ENCODE results near the gene CTDSP1.

CTDSP1 gene

DNA sequence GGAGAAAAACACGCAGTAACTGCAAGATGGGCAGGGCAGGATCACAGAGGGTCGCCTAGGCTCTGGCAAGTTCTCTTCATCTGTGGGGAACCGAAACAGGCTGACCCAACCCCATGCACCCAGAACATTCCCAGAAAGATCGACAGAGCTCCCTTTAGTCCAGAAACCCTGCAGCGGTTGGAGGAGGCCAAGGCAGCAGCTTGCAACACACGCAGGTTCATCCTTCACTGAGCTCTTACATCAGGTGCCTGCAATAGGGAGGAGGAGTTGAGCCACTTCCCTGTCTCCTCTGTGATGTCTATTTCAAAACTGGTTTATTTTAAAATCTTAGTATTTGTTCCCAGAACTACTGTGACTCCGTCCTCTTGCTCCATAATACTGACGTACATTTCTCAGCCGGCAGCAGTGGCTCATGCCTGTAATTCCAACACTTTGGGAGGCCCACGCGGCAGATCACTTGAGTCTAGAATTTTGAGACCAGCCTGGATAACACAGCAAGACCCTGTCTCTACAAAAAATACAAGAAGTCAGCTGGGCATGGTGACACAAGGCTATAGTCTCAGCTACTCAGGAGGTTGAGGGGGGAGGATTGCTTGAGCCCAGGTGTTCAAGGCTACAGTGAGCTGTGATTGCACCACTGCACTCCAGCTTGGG lies 29.1 kb upstream of the CTDSP1 start:
- peaks cover 7% of the 10 kb centered on the region for H3K4me1 Mint-ChIP-seq
- no peak for DNase-seq (ENCODE audit: low spot score in 2 of 2)
- no peak overlapping the region for H3K4me3 Mint-ChIP-seq
- peak overlapping the region; percentile 69 for H3K27ac Mint-ChIP-seq
- H3K36me3 Mint-ChIP-seq: no peaks in the 10 kb centered on the region
- H3K9me3 Mint-ChIP-seq: no peaks in the 10 kb centered on the region
- no peak for ATAC-seq

DNA sequence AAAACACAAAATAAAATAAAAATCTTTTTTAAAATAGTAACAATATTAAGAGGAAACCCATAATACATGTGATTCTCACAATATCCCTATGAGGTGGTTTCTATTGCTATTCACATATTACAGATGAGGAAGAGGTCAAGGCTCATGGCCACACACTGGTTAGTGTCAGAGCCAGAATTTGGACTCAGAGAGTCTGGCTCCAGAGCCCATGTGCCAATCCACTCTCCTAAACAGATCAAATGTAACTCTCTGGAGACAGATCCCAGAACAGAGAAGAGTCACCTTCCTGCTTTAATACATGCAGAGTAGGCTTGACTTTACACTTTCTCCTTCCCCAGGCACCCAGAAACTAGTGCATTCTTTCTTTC lies 27.7 kb upstream of the CTDSP1 start:
- Mint-ChIP-seq H3K27ac (peak overlapping the region; percentile 67), H3K4me3 (no peak overlapping the region), H3K36me3 (no peaks in the 10 kb centered on the region), H3K9me3 (no peaks in the 10 kb centered on the region), H3K4me1 (peaks cover 5% of the 10 kb centered on the region)
- no peak for ATAC-seq
- DNase-seq (ENCODE audit: low spot score in 2 of 2): no peak

DNA sequence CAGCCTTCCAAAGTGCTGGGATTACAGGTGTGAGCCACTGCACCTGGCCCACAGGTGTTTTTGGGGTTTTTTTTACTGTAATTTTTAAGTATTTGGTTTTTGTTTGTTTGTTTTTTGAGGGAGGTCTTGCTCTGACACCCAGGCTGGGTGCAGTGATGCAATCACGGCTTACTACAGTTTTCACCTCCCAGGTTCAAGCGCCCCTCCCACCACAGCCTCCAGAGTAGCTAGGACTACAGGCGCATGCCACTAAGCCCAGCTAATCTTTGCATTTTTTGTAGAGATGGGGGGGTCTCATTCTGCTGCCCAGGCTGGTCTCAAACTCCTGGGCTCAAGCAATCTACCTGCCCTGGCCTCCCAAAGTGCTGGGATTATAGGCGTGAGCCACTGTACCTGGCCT lies 24.9 kb upstream of the CTDSP1 start:
- H3K9me3 Mint-ChIP-seq: no peaks in the 10 kb centered on the region
- no peak overlapping the region for H3K27ac Mint-ChIP-seq
- H3K4me1 Mint-ChIP-seq: no peaks in the 10 kb centered on the region
- no peak overlapping the region for H3K4me3 Mint-ChIP-seq
- ATAC-seq (no peak), DNase-seq (ENCODE audit: low spot score in 2 of 2) (no peak)
- H3K36me3 Mint-ChIP-seq: no peaks in the 10 kb centered on the region

DNA sequence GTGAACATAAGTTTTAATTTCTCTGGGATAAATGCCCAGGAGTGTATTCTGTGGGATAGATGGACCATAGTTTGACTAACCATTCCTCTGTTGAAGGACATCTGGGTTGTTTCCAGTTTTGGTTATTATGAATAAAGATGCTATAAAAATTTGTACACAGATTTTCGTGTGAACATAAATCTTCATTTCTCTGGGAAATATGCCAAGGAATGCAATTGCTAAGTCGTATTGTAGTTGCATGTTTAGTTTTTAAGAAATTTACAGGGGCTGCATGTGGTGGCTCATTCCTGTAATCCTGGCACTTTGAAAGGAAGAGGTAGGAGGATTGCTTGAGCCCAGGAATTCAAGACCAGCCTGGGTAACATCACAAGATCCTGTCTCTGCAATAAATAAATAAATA lies 24.5 kb upstream of the CTDSP1 start:
- Mint-ChIP-seq H3K36me3 (no peaks in the 10 kb centered on the region), H3K4me1 (no peaks in the 10 kb centered on the region), H3K27ac (no peak overlapping the region), H3K4me3 (no peak overlapping the region), H3K9me3 (no peaks in the 10 kb centered on the region)
- ATAC-seq (no peak), DNase-seq (ENCODE audit: low spot score in 2 of 2) (no peak)

DNA sequence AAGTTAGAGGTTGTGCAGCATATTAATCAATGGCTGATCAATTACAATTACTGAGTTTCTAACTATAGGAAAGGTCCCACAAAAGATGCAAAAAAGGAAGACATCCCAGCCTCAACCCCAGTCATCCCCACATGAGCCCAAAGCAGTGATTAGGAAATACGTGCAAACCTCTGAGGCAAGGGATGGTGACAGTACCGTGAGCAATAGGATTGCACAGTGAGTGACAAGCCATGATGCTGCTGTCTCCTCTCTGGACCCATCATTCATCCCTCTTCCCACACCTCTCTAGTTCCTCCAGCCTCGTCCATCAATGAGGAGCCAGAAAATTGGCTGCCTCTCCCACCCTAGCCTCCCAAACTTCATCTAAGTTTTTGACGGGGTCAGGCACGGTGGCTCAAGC lies 21.6 kb upstream of the CTDSP1 start:
- no peak for DNase-seq (ENCODE audit: low spot score in 2 of 2)
- Mint-ChIP-seq H3K36me3 (no peaks in the 10 kb centered on the region), H3K9me3 (no peaks in the 10 kb centered on the region), H3K27ac (no peak overlapping the region), H3K4me3 (no peak overlapping the region), H3K4me1 (peaks cover 6% of the 10 kb centered on the region)
- no peak for ATAC-seq

DNA sequence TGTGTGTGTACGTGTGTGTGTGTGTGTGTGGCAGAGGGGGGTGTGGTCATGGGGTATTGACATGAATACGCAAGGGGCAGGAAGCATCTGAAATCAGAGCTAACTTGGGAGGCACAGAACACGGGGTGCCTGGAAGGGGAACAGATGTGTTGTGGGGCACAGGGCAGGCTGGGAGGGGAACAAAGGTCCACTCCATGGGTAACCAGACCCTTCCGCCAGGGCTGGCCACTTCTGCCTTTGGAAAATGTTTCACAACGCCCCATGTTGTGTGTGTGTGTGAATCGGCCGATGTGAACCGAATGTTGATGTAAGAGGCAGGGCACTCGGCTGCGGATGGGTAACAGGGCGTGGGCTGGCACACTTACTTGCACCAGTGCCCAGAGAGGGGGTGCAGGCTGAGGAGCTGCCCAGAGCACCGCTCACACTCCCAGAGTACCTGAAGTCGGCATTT lies 17.7 kb upstream of the CTDSP1 start, which contains the start of gene SLC11A1:
SLC11A1 (plus strand) TSS at position 358 of the 451 bp plus-strand sequence. CDS start 96 bp downstream, outside the sequence.
- ATAC-seq (peak; percentile 15), DNase-seq (ENCODE audit: low spot score in 2 of 2) (no peak)
- Mint-ChIP-seq H3K27ac (no peak within 1 kb of the TSS), H3K9me3 (no peaks in the 10 kb centered on the region), H3K36me3 (no peaks in the 10 kb centered on the region), H3K4me1 (peaks cover 7% of the 10 kb centered on the region), H3K4me3 (no peak within 1 kb of the TSS)

DNA sequence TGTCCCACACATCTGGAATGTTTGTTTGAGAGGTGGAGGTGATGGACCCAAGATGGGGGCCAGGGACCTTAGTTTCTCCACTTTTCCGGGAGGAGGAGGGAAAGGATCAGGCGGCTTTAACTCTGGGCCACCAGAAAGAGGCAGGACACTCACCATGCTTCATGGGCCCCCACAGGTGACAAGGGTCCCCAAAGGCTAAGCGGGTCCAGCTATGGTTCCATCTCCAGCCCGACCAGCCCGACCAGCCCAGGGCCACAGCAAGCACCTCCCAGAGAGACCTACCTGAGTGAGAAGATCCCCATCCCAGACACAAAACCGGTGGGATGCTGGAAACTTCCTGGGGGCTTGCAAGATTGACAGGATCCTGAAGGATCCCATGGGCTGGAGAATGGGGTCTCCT lies 16.9 kb upstream of the CTDSP1 start:
- Mint-ChIP-seq H3K27ac (no peak overlapping the region), H3K4me3 (no peak overlapping the region), H3K4me1 (peaks cover 11% of the 10 kb centered on the region), H3K9me3 (no peaks in the 10 kb centered on the region), H3K36me3 (no peaks in the 10 kb centered on the region)
- no peak for DNase-seq (ENCODE audit: low spot score in 2 of 2)
- no peak for ATAC-seq

DNA sequence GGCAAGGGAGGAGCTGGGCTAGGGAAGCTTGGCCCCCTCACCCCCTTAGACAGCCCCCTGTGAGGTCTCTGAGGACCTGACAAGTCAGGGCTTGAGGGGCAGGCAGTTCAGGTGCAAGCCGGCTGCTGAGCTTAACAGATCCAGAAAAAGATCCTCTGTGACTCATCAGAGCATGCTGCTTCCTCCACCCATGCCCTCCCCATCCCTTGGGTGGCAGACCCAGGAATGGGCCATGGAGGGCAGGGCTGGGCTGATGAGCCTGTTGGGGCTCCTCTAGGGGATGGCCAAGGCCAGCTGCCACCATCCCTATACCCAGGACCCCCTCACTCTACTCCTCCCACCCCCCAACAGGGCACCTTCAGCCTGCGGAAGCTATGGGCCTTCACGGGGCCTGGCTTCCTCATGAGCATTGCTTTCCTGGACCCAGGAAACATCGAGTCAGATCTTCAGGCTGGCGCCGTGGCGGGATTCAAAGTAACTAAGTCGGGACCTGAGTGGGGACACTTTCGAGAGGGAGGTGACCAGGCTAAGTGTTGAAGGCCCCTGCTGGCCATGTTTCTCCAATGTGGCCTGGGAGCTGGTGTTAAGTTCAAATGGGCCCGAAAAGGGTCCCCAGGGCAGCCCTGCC lies 15.7 kb upstream of the CTDSP1 start:
- ATAC-seq (peak; percentile 5), DNase-seq (ENCODE audit: low spot score in 2 of 2) (no peak)
- no peak overlapping the region for H3K27ac Mint-ChIP-seq
- H3K4me1 Mint-ChIP-seq: peaks cover 11% of the 10 kb centered on the region
- no peaks in the 10 kb centered on the region for H3K36me3 Mint-ChIP-seq
- H3K9me3 Mint-ChIP-seq: no peaks in the 10 kb centered on the region
- H3K4me3 Mint-ChIP-seq: no peak overlapping the region

DNA sequence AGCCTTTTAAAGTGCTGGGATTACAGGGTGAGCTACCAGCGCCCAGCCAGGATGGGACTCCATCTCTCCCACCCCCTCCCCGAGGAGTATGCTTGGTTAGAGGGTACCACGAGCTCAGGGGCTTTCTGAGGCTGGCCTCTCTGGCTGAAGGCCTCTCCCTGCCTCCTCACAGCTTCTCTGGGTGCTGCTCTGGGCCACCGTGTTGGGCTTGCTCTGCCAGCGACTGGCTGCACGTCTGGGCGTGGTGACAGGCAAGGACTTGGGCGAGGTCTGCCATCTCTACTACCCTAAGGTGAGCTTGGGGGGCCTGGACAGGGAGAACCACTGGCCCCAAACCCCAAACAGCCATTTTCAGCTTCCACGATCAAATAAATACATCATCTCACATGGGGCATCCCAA lies 14.7 kb upstream of the CTDSP1 start:
- DNase-seq (ENCODE audit: low spot score in 2 of 2) (no peak), ATAC-seq (no peak)
- peaks cover 11% of the 10 kb centered on the region for H3K4me1 Mint-ChIP-seq
- H3K4me3 Mint-ChIP-seq: no peak overlapping the region
- no peaks in the 10 kb centered on the region for H3K36me3 Mint-ChIP-seq
- H3K9me3 Mint-ChIP-seq: no peaks in the 10 kb centered on the region
- H3K27ac Mint-ChIP-seq: no peak overlapping the region

DNA sequence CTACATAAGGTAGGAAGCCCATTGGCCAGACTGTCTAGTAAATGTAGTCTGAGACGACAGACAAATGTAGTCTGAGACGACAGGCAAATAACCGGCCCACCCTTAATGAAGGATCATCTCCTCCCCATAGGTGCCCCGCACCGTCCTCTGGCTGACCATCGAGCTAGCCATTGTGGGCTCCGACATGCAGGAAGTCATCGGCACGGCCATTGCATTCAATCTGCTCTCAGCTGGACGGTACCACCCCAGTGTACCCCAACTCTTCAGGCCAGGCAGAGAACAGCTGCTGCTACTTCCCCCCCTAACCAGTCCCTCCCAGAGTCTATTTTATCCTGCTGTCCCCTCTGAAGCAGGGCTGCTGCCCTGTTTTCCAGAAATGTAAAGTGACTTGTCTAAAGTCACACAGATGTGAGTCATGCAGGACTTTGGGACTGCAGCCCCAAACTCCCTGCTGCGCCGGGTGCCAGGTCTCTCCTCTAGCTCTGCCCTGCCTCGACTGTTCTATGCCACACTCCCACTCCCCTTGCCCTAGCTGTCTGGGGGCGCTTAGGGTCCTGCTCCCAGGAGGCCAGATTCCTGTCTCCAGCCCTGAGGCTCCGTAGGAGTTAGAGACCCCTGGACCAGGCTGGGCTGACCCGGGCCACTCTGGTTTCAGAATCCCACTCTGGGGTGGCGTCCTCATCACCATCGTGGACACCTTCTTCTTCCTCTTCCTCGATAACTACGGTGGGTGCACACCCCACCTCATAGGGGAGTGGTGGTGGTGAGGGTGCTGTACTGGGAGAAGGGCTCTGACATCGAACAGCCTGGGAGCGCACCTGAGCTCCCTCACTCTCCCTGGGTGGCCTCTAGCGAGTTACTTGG lies 12.9 kb upstream of the CTDSP1 start:
- ATAC-seq (no peak), DNase-seq (ENCODE audit: low spot score in 2 of 2) (no peak)
- Mint-ChIP-seq H3K9me3 (no peaks in the 10 kb centered on the region), H3K4me1 (peaks cover 8% of the 10 kb centered on the region), H3K4me3 (no peak overlapping the region), H3K36me3 (no peaks in the 10 kb centered on the region), H3K27ac (no peak overlapping the region)

DNA sequence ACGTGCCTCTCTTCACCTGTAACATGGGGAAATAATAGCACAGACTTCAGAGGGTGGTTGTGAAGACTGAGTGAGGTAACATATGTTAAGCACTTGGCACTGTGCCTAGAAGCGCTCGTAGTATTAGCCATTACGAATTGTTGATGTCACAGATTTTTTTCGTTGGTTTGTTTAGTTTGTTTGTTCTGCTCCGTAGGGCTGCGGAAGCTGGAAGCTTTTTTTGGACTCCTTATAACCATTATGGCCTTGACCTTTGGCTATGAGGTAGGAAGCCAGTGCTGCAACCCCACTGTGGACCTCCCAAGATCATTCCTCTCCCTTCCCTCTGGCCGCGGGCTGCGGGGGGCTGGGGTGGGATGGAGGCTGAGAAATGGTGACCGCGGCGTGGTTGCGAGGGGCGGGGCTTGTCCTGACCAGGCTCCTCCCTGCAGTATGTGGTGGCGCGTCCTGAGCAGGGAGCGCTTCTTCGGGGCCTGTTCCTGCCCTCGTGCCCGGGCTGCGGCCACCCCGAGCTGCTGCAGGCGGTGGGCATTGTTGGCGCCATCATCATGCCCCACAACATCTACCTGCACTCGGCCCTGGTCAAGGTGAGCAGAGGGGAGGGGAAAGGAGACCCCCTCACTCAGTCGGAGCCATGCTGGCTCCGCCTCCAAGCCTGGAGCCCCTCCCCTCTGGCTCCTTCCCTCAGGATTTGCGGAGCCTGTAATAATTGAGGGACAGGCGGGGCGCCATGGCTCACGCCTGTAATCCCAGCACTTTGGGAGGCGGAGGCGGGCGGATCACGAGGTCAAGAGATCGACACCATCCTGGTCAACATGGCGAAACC lies 12.1 kb upstream of the CTDSP1 start:
- Mint-ChIP-seq H3K9me3 (no peaks in the 10 kb centered on the region), H3K4me1 (peaks cover 5% of the 10 kb centered on the region), H3K36me3 (no peaks in the 10 kb centered on the region), H3K4me3 (no peak overlapping the region), H3K27ac (no peak overlapping the region)
- ATAC-seq (no peak), DNase-seq (ENCODE audit: low spot score in 2 of 2) (no peak)

DNA sequence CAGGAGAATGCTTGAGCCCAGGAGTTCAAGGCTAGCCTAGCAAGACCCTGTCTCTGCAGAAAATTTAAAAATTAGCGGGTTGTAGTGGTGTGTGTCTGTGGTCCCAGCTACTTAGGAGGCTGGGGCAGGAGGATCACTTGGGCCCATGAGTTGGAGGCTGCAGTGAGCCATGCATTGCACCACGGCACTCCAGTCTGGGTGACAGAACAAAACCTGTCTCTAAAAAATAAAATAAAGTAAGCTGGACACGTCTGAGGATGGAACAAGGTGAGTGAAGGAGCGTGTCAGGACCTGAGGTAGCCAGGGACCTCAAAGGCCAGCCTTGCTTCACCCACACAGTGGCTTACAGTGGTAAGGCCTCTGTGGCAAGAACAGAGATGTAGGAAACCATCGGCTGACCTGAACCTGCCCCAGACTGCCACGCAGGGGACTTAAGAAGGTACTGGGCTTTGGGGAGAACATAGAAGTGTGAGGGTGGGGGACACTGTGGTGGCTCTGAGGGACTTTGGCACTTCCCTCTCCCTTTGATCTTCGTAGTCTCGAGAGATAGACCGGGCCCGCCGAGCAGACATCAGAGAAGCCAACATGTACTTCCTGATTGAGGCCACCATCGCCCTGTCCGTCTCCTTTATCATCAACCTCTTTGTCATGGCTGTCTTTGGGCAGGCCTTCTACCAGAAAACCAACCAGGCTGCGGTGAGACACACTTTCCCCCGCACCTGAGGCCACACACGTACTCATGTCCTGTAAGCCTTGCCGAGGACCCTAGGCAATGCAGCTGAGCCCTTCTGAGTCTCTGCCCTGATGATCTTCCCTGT lies 10.1 kb upstream of the CTDSP1 start:
- DNase-seq (ENCODE audit: low spot score in 2 of 2): no peak
- H3K4me3 Mint-ChIP-seq: no peak overlapping the region
- no peaks in the 10 kb centered on the region for H3K36me3 Mint-ChIP-seq
- peak overlapping the region; percentile 70 for H3K27ac Mint-ChIP-seq
- H3K4me1 Mint-ChIP-seq: peaks cover 14% of the 10 kb centered on the region
- no peaks in the 10 kb centered on the region for H3K9me3 Mint-ChIP-seq
- no peak for ATAC-seq

DNA sequence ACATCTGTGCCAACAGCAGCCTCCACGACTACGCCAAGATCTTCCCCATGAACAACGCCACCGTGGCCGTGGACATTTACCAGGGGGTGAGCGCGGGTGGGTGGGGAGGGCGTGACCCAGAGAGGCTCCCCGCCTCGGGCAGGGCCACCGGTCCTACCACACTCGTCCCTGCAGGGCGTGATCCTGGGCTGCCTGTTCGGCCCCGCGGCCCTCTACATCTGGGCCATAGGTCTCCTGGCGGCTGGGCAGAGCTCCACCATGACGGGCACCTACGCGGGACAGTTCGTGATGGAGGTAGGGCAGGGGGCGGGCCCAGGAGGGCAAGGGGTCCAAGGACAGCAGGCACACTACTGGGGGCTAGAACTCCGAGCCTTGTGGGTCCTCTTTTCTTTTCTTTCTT lies 8.5 kb upstream of the CTDSP1 start:
- H3K9me3 Mint-ChIP-seq: no peaks in the 10 kb centered on the region
- DNase-seq (ENCODE audit: low spot score in 2 of 2) (no peak), ATAC-seq (no peak)
- peaks cover 2% of the 10 kb centered on the region for H3K36me3 Mint-ChIP-seq
- H3K27ac Mint-ChIP-seq: no peak overlapping the region
- H3K4me1 Mint-ChIP-seq: peaks cover 29% of the 10 kb centered on the region
- H3K4me3 Mint-ChIP-seq: no peak overlapping the region

DNA sequence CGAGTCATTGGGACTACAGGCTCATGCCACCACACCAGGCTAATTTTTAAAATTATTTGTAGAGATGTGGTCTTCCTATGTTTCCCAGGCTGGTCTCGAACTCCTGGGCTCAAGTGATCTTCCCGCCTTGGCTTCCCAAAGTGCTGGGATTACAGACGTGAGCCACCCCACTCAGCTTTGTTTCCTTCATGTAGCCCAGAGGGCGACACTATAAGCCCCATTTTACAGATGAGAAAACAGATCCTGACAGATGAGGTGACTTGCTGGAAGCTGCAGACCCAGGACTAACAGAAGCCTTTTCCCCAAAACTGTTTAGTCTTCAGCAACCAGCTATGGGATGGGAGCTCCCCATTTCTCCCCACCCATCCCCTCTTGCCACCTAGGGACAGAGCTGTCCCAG lies 7.2 kb upstream of the CTDSP1 start:
- H3K4me1 Mint-ChIP-seq: peaks cover 36% of the 10 kb centered on the region
- H3K27ac Mint-ChIP-seq: no peak overlapping the region
- H3K4me3 Mint-ChIP-seq: no peak overlapping the region
- H3K36me3 Mint-ChIP-seq: peaks cover 15% of the 10 kb centered on the region
- ATAC-seq (no peak), DNase-seq (ENCODE audit: low spot score in 2 of 2) (no peak)
- H3K9me3 Mint-ChIP-seq: no peaks in the 10 kb centered on the region
